ENCODE measurements around the gene ADIRF.
"Not testable (repeated sequence)": the region's sequence is repeated elsewhere in the genome, so short reads cannot be mapped to it uniquely, and the experiment has no call there.

ADIRF gene

GRCh38 chr10:86992456-86992855 lies 24.2 kb downstream of the ADIRF start:
- Histone ChIP-seq H3K9me3 (no peaks in the 10 kb centered on the region), H3K27ac (no peak overlapping the region), H3K36me3 (no peaks in the 10 kb centered on the region), H3K27me3 (no peaks in the 10 kb centered on the region), H3K4me1 (ENCODE audit: control insufficient read depth in 1 of 2, insufficient read depth in 1 of 2, low read depth in 1 of 2, low read length in 1 of 2) (no peaks in the 10 kb centered on the region), H3K4me3 (ENCODE audit: low read depth in 1 of 2, low read length in 1 of 2) (no peak overlapping the region)
- no peak for TF ChIP-seq CTCF (IDR thresholded peaks at IDR 0.05)

- H3K4me1 ChIP-seq (ENCODE audit: control insufficient read depth in 1 of 2, insufficient read depth in 1 of 2, low read depth in 1 of 2, low read length in 1 of 2), result no peaks in the 10 kb centered on the region
- no peak overlapping the region for H3K27ac ChIP-seq
- TF ChIP-seq CTCF (IDR thresholded peaks at IDR 0.05), result no peak
- no peaks in the 10 kb centered on the region for H3K27me3 ChIP-seq
- no peak overlapping the region for H3K4me3 ChIP-seq (ENCODE audit: low read depth in 1 of 2, low read length in 1 of 2)
- H3K9me3 ChIP-seq, result no peaks in the 10 kb centered on the region
- H3K36me3 ChIP-seq, result no peaks in the 10 kb centered on the region
Observed at GRCh38 chr10:86992929-86993328, 24.6 kb downstream of the ADIRF start.

GRCh38 chr10:86999802-87000403 lies 31.6 kb downstream of the ADIRF start:
- not testable (repeated sequence) for H3K27ac ChIP-seq; H3K9me3 ChIP-seq; H3K4me1 ChIP-seq (ENCODE audit: control insufficient read depth in 1 of 2, insufficient read depth in 1 of 2, low read depth in 1 of 2, low read length in 1 of 2); H3K27me3 ChIP-seq; H3K36me3 ChIP-seq; H3K4me3 ChIP-seq (ENCODE audit: low read depth in 1 of 2, low read length in 1 of 2)

- no peak for TF ChIP-seq CTCF (IDR thresholded peaks at IDR 0.05)
- Histone ChIP-seq H3K4me3 (ENCODE audit: low read depth in 1 of 2, low read length in 1 of 2) (no peak overlapping the region), H3K9me3 (no peaks in the 10 kb centered on the region), H3K27ac (no peak overlapping the region), H3K27me3 (no peaks in the 10 kb centered on the region), H3K36me3 (no peaks in the 10 kb centered on the region), H3K4me1 (ENCODE audit: control insufficient read depth in 1 of 2, insufficient read depth in 1 of 2, low read depth in 1 of 2, low read length in 1 of 2) (no peaks in the 10 kb centered on the region)
Observed at GRCh38 chr10:87000491-87000890, 32.2 kb downstream of the ADIRF start.

- not testable (repeated sequence) for H3K27me3 ChIP-seq; H3K4me1 ChIP-seq (ENCODE audit: control insufficient read depth in 1 of 2, insufficient read depth in 1 of 2, low read depth in 1 of 2, low read length in 1 of 2); H3K27ac ChIP-seq; H3K36me3 ChIP-seq; H3K4me3 ChIP-seq (ENCODE audit: low read depth in 1 of 2, low read length in 1 of 2); H3K9me3 ChIP-seq
Observed at GRCh38 chr10:87007124-87007523, 38.8 kb downstream of the ADIRF start.

- not testable (repeated sequence) for H3K9me3 ChIP-seq; H3K4me3 ChIP-seq (ENCODE audit: low read depth in 1 of 2, low read length in 1 of 2); H3K27ac ChIP-seq; H3K36me3 ChIP-seq; H3K4me1 ChIP-seq (ENCODE audit: control insufficient read depth in 1 of 2, insufficient read depth in 1 of 2, low read depth in 1 of 2, low read length in 1 of 2); H3K27me3 ChIP-seq
Observed at GRCh38 chr10:87007674-87008073, 39.4 kb downstream of the ADIRF start.

- H3K9me3 ChIP-seq; H3K27ac ChIP-seq; H3K4me1 ChIP-seq (ENCODE audit: control insufficient read depth in 1 of 2, insufficient read depth in 1 of 2, low read depth in 1 of 2, low read length in 1 of 2); H3K4me3 ChIP-seq (ENCODE audit: low read depth in 1 of 2, low read length in 1 of 2); H3K36me3 ChIP-seq; H3K27me3 ChIP-seq: not testable (repeated sequence)
Observed at GRCh38 chr10:87008303-87008702, 40.0 kb downstream of the ADIRF start.

GRCh38 chr10:87009134-87009696 lies 40.9 kb downstream of the ADIRF start:
- not testable (repeated sequence) for H3K27ac ChIP-seq; H3K4me3 ChIP-seq (ENCODE audit: low read depth in 1 of 2, low read length in 1 of 2); H3K36me3 ChIP-seq; H3K27me3 ChIP-seq; H3K9me3 ChIP-seq; H3K4me1 ChIP-seq (ENCODE audit: control insufficient read depth in 1 of 2, insufficient read depth in 1 of 2, low read depth in 1 of 2, low read length in 1 of 2)

- not testable (repeated sequence) for H3K27ac ChIP-seq; H3K36me3 ChIP-seq; H3K27me3 ChIP-seq; H3K9me3 ChIP-seq; H3K4me1 ChIP-seq (ENCODE audit: control insufficient read depth in 1 of 2, insufficient read depth in 1 of 2, low read depth in 1 of 2, low read length in 1 of 2); H3K4me3 ChIP-seq (ENCODE audit: low read depth in 1 of 2, low read length in 1 of 2)
Observed at GRCh38 chr10:87013528-87013927, 45.2 kb downstream of the ADIRF start.

- not testable (repeated sequence) for H3K4me1 ChIP-seq (ENCODE audit: control insufficient read depth in 1 of 2, insufficient read depth in 1 of 2, low read depth in 1 of 2, low read length in 1 of 2); H3K27ac ChIP-seq; H3K9me3 ChIP-seq
Observed at GRCh38 chr10:87014986-87015716, 46.9 kb downstream of the ADIRF start.

GRCh38 chr10:87018127-87018526 lies 49.8 kb downstream of the ADIRF start:
- not testable (repeated sequence) for H3K9me3 ChIP-seq; H3K4me1 ChIP-seq (ENCODE audit: control insufficient read depth in 1 of 2, insufficient read depth in 1 of 2, low read depth in 1 of 2, low read length in 1 of 2); H3K36me3 ChIP-seq; H3K27me3 ChIP-seq; H3K27ac ChIP-seq; H3K4me3 ChIP-seq (ENCODE audit: low read depth in 1 of 2, low read length in 1 of 2)

More at GRCh38 chr10:87014986-87015716, 46.9 kb downstream of the ADIRF start:
- not testable (repeated sequence) for H3K36me3 ChIP-seq; H3K27me3 ChIP-seq; H3K4me3 ChIP-seq (ENCODE audit: low read depth in 1 of 2, low read length in 1 of 2)
